ENCODE measurements around the gene TRIP11.
A peak's percentile ranks its signal among the peaks of the same experiment; 100 is the strongest.

Gene TRIP11

GRCh38 chr14:92039063-92039718 is 668 bp downstream of the TRIP11 start:
- Histone ChIP-seq H3K9ac (ENCODE audit: low read length in 2 of 2) (peak overlapping the region; percentile 93 to 100), H3K9me3 (ENCODE audit: control insufficient read depth in 2 of 2, low read length in 2 of 2) (no peaks in the 10 kb centered on the region), H3K27me3 (ENCODE audit: control insufficient read depth in 1 of 2, insufficient read depth in 2 of 2, low read length in 2 of 2) (no peaks in the 10 kb centered on the region), H3K4me3 (ENCODE audit: low read length in 2 of 2) (peak overlapping the region; percentile 90 to 94), H3K27ac (ENCODE audit: low read length) (peak overlapping the region; percentile 97), H3K36me3 (ENCODE audit: control insufficient read depth in 2 of 2, insufficient read depth in 2 of 2, low read length in 2 of 2) (peaks cover 0 to 2% of the 10 kb centered on the region in 2 donors), H3K4me1 (ENCODE audit: control insufficient read depth, insufficient read depth, low read length) (peaks cover 15% of the 10 kb centered on the region)

DNA sequence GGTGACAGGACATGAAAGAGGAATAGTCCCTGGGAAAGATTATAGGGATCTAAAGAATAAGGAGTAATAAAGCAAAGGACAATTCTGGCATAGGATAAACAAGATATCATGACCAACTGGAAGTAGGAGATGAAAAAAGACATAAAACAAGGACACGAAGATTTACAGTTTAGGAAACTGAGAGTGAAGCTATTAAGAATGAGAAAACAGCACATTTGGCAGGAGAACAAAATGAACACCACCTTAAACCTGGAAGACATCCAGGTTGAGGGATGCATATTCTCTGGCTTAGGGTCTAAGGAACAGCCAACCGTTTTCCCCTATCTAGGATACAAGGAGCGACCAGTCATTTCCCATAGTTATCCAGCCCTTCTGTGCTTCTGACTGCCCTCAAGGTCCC is 1.9 kb downstream of the TRIP11 start:
- Histone ChIP-seq H3K9ac (ENCODE audit: low read length in 2 of 2) (no peak overlapping the region), H3K9me3 (ENCODE audit: control insufficient read depth in 2 of 2, low read length in 2 of 2) (no peaks in the 10 kb centered on the region), H3K4me1 (ENCODE audit: control insufficient read depth, insufficient read depth, low read length) (peaks cover 15% of the 10 kb centered on the region), H3K36me3 (ENCODE audit: control insufficient read depth in 2 of 2, insufficient read depth in 2 of 2, low read length in 2 of 2) (peaks cover 0 to 2% of the 10 kb centered on the region in 2 donors), H3K27ac (ENCODE audit: low read length) (no peak overlapping the region), H3K27me3 (ENCODE audit: control insufficient read depth in 1 of 2, insufficient read depth in 2 of 2, low read length in 2 of 2) (no peaks in the 10 kb centered on the region), H3K4me3 (ENCODE audit: low read length in 2 of 2) (peak overlapping the region; percentile 27 to 57)

GRCh38 chr14:92035890-92036289 is 4.0 kb downstream of the TRIP11 start:
- Histone ChIP-seq H3K9ac (ENCODE audit: low read length in 2 of 2) (no peak overlapping the region), H3K9me3 (ENCODE audit: control insufficient read depth in 2 of 2, low read length in 2 of 2) (no peaks in the 10 kb centered on the region)

GRCh38 chr14:92033906-92034687 is 5.8 kb downstream of the TRIP11 start:
- Histone ChIP-seq H3K9ac (ENCODE audit: low read length in 2 of 2) (no peak overlapping the region), H3K4me3 (ENCODE audit: low read length in 2 of 2) (no peak overlapping the region), H3K4me1 (ENCODE audit: control insufficient read depth, insufficient read depth, low read length) (peaks cover 11% of the 10 kb centered on the region), H3K9me3 (ENCODE audit: control insufficient read depth in 2 of 2, low read length in 2 of 2) (no peaks in the 10 kb centered on the region), H3K36me3 (ENCODE audit: control insufficient read depth in 2 of 2, insufficient read depth in 2 of 2, low read length in 2 of 2) (peaks cover 0 to 5% of the 10 kb centered on the region in 2 donors), H3K27me3 (ENCODE audit: control insufficient read depth in 1 of 2, insufficient read depth in 2 of 2, low read length in 2 of 2) (no peaks in the 10 kb centered on the region), H3K27ac (ENCODE audit: low read length) (no peak overlapping the region)

More at GRCh38 chr14:92035890-92036289, 4.0 kb downstream of the TRIP11 start:
- Histone ChIP-seq H3K27ac (ENCODE audit: low read length) (no peak overlapping the region), H3K4me1 (ENCODE audit: control insufficient read depth, insufficient read depth, low read length) (peaks cover 15% of the 10 kb centered on the region), H3K36me3 (ENCODE audit: control insufficient read depth in 2 of 2, insufficient read depth in 2 of 2, low read length in 2 of 2) (peaks cover 0 to 5% of the 10 kb centered on the region in 2 donors), H3K4me3 (ENCODE audit: low read length in 2 of 2) (no peak overlapping the region), H3K27me3 (ENCODE audit: control insufficient read depth in 1 of 2, insufficient read depth in 2 of 2, low read length in 2 of 2) (no peaks in the 10 kb centered on the region)

DNA sequence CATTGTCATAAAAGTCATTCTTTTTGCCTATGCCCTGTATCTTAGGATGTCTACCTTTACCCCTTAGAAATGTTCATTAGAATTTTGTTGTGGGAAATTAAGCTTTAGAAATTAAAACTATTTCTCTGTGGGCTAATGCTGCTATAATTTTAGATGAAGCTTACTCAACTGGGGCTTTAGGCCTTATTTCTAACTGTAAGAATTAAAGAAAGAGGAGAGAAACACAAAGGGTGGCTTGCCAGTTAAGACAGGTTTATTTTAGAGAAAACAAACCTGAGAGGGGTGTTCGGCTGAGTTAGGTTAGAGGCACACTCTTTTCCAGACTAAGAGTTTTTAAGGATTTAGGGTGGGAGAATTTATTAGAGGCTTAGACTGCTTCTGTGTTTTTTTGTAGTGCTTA is 6.4 kb downstream of the TRIP11 start:
- peaks cover 0 to 5% of the 10 kb centered on the region in 2 donors for H3K36me3 ChIP-seq (ENCODE audit: control insufficient read depth in 2 of 2, insufficient read depth in 2 of 2, low read length in 2 of 2)
- H3K27ac ChIP-seq (ENCODE audit: low read length), result no peak overlapping the region

DNA sequence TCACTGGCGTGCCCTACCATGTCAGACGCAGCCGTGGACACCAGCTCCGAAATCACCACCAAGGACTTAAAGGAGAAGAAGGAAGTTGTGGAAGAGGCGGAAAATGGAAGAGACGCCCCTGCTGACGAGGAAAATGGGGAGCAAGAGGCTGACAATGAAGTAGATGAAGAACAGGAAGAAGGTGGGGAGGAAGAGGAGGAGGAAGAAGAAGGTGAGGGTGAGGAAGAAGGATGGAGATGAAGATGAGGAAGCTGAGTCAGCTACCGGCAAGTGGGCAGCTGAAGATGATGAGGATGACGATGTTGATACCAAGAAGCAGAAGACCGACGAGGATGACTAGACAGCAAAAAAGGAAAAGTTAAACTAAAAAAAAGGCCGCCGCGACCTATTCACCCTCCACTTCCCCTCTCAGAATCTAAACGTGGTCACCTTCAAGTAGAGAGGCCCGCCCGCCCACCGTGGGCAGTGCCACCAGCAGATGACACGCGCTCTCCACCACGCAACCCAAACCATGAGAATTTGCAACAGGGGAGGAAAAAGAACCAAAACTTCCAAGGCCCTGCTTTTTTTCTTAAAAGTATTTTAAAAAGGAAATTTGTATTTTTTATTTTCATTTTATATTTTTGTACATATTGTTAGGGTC is 13.2 kb downstream of the TRIP11 start:
- Histone ChIP-seq H3K27me3 (ENCODE audit: control insufficient read depth in 1 of 2, insufficient read depth in 2 of 2, low read length in 2 of 2) (no peaks in the 10 kb centered on the region), H3K27ac (ENCODE audit: low read length) (no peak overlapping the region), H3K9me3 (ENCODE audit: control insufficient read depth in 2 of 2, low read length in 2 of 2) (no peaks in the 10 kb centered on the region), H3K9ac (ENCODE audit: low read length in 2 of 2) (no peak overlapping the region), H3K4me3 (ENCODE audit: low read length in 2 of 2) (no peak overlapping the region), H3K36me3 (ENCODE audit: control insufficient read depth in 2 of 2, insufficient read depth in 2 of 2, low read length in 2 of 2) (peaks cover 7 to 9% of the 10 kb centered on the region in 2 donors), H3K4me1 (ENCODE audit: control insufficient read depth, insufficient read depth, low read length) (no peaks in the 10 kb centered on the region)

More for the DNA sequence above, 6.4 kb downstream of the TRIP11 start:
- peaks cover 10% of the 10 kb centered on the region for H3K4me1 ChIP-seq (ENCODE audit: control insufficient read depth, insufficient read depth, low read length)
- no peaks in the 10 kb centered on the region for H3K27me3 ChIP-seq (ENCODE audit: control insufficient read depth in 1 of 2, insufficient read depth in 2 of 2, low read length in 2 of 2)
- no peak overlapping the region for H3K9ac ChIP-seq (ENCODE audit: low read length in 2 of 2)
- no peaks in the 10 kb centered on the region for H3K9me3 ChIP-seq (ENCODE audit: control insufficient read depth in 2 of 2, low read length in 2 of 2)
- H3K4me3 ChIP-seq (ENCODE audit: low read length in 2 of 2), result no peak overlapping the region

DNA sequence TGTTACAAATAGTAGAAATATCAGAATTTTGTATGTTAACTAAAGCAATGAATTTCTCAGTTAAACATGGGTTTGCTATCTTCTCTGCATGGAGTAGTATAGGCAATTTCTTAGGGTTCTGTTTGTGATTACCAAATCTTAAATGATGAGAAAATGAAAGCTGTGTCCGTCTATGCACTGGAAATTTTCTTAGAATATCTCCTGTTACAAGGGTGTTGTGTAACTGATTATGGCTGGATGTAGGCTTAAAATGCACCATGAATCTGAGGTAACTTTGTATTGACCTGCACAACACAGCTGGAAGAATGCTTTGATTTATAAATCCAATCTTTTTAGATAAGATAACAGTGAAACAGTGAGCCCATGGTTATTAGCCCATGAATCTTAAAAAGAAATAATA is 17.8 kb downstream of the TRIP11 start:
- Histone ChIP-seq H3K4me3 (ENCODE audit: low read length in 2 of 2) (no peak overlapping the region), H3K36me3 (ENCODE audit: control insufficient read depth in 2 of 2, insufficient read depth in 2 of 2, low read length in 2 of 2) (peaks cover 12 to 14% of the 10 kb centered on the region in 2 donors), H3K4me1 (ENCODE audit: control insufficient read depth, insufficient read depth, low read length) (no peaks in the 10 kb centered on the region)

GRCh38 chr14:92021523-92021922 is 18.3 kb downstream of the TRIP11 start:
- Histone ChIP-seq H3K27ac (ENCODE audit: low read length) (no peak overlapping the region), H3K36me3 (ENCODE audit: control insufficient read depth in 2 of 2, insufficient read depth in 2 of 2, low read length in 2 of 2) (peaks cover 11 to 14% of the 10 kb centered on the region in 2 donors), H3K27me3 (ENCODE audit: control insufficient read depth in 1 of 2, insufficient read depth in 2 of 2, low read length in 2 of 2) (no peaks in the 10 kb centered on the region), H3K9me3 (ENCODE audit: control insufficient read depth in 2 of 2, low read length in 2 of 2) (no peaks in the 10 kb centered on the region), H3K4me3 (ENCODE audit: low read length in 2 of 2) (no peak overlapping the region), H3K4me1 (ENCODE audit: control insufficient read depth, insufficient read depth, low read length) (no peaks in the 10 kb centered on the region), H3K9ac (ENCODE audit: low read length in 2 of 2) (no peak overlapping the region)

More for the DNA sequence above, 17.8 kb downstream of the TRIP11 start:
- Histone ChIP-seq H3K9ac (ENCODE audit: low read length in 2 of 2) (no peak overlapping the region), H3K27ac (ENCODE audit: low read length) (no peak overlapping the region), H3K27me3 (ENCODE audit: control insufficient read depth in 1 of 2, insufficient read depth in 2 of 2, low read length in 2 of 2) (no peaks in the 10 kb centered on the region), H3K9me3 (ENCODE audit: control insufficient read depth in 2 of 2, low read length in 2 of 2) (no peaks in the 10 kb centered on the region)

- no peaks in the 10 kb centered on the region for H3K4me1 ChIP-seq (ENCODE audit: control insufficient read depth, insufficient read depth, low read length)
- no peak overlapping the region for H3K4me3 ChIP-seq (ENCODE audit: low read length in 2 of 2)
- H3K36me3 ChIP-seq (ENCODE audit: control insufficient read depth in 2 of 2, insufficient read depth in 2 of 2, low read length in 2 of 2), result peaks cover 18 to 31% of the 10 kb centered on the region in 2 donors
- H3K27me3 ChIP-seq (ENCODE audit: control insufficient read depth in 1 of 2, insufficient read depth in 2 of 2, low read length in 2 of 2), result no peaks in the 10 kb centered on the region
- no peak overlapping the region for H3K27ac ChIP-seq (ENCODE audit: low read length)
- H3K9ac ChIP-seq (ENCODE audit: low read length in 2 of 2), result no peak overlapping the region
- H3K9me3 ChIP-seq (ENCODE audit: control insufficient read depth in 2 of 2, low read length in 2 of 2), result no peaks in the 10 kb centered on the region
Measured at GRCh38 chr14:92014040-92014439, 25.8 kb downstream of the TRIP11 start.

GRCh38 chr14:92012121-92012748 is 27.6 kb downstream of the TRIP11 start:
- Histone ChIP-seq H3K4me1 (ENCODE audit: control insufficient read depth, insufficient read depth, low read length) (no peaks in the 10 kb centered on the region), H3K9me3 (ENCODE audit: control insufficient read depth in 2 of 2, low read length in 2 of 2) (no peaks in the 10 kb centered on the region), H3K9ac (ENCODE audit: low read length in 2 of 2) (no peak overlapping the region), H3K27ac (ENCODE audit: low read length) (no peak overlapping the region), H3K27me3 (ENCODE audit: control insufficient read depth in 1 of 2, insufficient read depth in 2 of 2, low read length in 2 of 2) (no peaks in the 10 kb centered on the region), H3K4me3 (ENCODE audit: low read length in 2 of 2) (no peak overlapping the region), H3K36me3 (ENCODE audit: control insufficient read depth in 2 of 2, insufficient read depth in 2 of 2, low read length in 2 of 2) (peaks cover 14 to 35% of the 10 kb centered on the region in 2 donors)

Data from stomach smooth muscle (tissue), 2 donors.